ENCODE results near the gene VPS37D.

VPS37D gene

DNA sequence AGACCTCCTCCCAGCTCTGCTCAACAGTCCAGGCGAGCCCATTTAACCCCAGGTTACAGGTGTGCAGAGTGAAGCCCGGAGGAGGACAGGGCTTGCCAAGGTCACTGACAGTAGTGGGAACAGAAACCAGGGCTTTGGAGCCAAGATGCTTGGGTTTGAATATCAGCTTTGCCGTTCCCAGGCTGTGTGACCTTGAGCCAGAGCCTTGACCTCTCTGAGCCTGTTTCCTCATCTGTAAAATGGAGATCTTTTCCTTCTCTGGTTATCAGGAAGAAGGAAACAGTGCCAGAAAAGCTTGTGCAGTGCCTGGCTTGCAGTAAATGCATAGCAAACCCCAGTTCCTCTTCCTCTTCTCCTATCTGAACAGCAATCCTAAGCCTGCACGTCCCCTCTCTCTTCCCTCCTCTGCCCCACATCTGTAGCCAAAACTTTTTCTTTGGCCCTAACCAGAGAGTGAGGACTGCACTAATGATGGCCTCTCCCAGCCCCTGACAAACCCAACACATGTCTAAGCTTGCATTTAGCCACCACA lies 21.9 kb upstream of the VPS37D start:
- TF ChIP-seq ZNF70 (CRISPR knock-in tag; IDR thresholded peaks at IDR 0.05) (no peak), PPARA (CRISPR knock-in tag; IDR thresholded peaks at IDR 0.05; ENCODE audit: borderline replicate concordance) (no peak), ESRRG (CRISPR knock-in tag; IDR thresholded peaks at IDR 0.05) (no peak), GLIS3 (CRISPR knock-in tag; IDR thresholded peaks at IDR 0.05) (no peak), ARNTL (CRISPR knock-in tag; IDR thresholded peaks at IDR 0.05; ENCODE audit: borderline replicate concordance, low read depth) (no peak), OSR1 (CRISPR knock-in tag; IDR thresholded peaks at IDR 0.05) (no peak), ZNF565 (CRISPR knock-in tag; conservative IDR thresholded peaks at IDR 0.05; ENCODE audit: low read depth) (no peak), ISL1 (CRISPR knock-in tag; IDR thresholded peaks at IDR 0.05) (no peak), ZFP30 (CRISPR knock-in tag; IDR thresholded peaks at IDR 0.05) (no peak), RARB (CRISPR knock-in tag; IDR thresholded peaks at IDR 0.05) (no peak)
- TF ChIP-seq, protein P1, sequence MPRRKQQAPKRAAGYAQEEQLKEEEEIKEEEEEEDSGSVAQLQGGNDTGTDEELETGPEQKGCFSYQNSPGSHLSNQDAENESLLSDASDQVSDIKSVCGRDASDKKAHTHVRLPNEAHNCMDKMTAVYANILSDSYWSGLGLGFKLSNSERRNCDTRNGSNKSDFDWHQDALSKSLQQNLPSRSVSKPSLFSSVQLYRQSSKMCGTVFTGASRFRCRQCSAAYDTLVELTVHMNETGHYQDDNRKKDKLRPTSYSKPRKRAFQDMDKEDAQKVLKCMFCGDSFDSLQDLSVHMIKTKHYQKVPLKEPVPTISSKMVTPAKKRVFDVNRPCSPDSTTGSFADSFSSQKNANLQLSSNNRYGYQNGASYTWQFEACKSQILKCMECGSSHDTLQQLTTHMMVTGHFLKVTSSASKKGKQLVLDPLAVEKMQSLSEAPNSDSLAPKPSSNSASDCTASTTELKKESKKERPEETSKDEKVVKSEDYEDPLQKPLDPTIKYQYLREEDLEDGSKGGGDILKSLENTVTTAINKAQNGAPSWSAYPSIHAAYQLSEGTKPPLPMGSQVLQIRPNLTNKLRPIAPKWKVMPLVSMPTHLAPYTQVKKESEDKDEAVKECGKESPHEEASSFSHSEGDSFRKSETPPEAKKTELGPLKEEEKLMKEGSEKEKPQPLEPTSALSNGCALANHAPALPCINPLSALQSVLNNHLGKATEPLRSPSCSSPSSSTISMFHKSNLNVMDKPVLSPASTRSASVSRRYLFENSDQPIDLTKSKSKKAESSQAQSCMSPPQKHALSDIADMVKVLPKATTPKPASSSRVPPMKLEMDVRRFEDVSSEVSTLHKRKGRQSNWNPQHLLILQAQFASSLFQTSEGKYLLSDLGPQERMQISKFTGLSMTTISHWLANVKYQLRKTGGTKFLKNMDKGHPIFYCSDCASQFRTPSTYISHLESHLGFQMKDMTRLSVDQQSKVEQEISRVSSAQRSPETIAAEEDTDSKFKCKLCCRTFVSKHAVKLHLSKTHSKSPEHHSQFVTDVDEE (CRISPR knock-in tag; IDR thresholded peaks at IDR 0.05) = no peak
- TF ChIP-seq, protein P2, sequence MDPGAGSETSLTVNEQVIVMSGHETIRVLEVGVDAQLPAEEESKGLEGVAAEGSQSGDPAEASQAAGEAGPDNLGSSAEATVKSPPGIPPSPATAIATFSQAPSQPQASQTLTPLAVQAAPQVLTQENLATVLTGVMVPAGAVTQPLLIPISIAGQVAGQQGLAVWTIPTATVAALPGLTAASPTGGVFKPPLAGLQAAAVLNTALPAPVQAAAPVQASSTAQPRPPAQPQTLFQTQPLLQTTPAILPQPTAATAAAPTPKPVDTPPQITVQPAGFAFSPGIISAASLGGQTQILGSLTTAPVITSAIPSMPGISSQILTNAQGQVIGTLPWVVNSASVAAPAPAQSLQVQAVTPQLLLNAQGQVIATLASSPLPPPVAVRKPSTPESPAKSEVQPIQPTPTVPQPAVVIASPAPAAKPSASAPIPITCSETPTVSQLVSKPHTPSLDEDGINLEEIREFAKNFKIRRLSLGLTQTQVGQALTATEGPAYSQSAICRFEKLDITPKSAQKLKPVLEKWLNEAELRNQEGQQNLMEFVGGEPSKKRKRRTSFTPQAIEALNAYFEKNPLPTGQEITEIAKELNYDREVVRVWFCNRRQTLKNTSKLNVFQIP (CRISPR knock-in tag; IDR thresholded peaks at IDR 0.05; ENCODE audit: borderline replicate concordance, low read depth) = no peak
- ATAC-seq = no peak

DNA sequence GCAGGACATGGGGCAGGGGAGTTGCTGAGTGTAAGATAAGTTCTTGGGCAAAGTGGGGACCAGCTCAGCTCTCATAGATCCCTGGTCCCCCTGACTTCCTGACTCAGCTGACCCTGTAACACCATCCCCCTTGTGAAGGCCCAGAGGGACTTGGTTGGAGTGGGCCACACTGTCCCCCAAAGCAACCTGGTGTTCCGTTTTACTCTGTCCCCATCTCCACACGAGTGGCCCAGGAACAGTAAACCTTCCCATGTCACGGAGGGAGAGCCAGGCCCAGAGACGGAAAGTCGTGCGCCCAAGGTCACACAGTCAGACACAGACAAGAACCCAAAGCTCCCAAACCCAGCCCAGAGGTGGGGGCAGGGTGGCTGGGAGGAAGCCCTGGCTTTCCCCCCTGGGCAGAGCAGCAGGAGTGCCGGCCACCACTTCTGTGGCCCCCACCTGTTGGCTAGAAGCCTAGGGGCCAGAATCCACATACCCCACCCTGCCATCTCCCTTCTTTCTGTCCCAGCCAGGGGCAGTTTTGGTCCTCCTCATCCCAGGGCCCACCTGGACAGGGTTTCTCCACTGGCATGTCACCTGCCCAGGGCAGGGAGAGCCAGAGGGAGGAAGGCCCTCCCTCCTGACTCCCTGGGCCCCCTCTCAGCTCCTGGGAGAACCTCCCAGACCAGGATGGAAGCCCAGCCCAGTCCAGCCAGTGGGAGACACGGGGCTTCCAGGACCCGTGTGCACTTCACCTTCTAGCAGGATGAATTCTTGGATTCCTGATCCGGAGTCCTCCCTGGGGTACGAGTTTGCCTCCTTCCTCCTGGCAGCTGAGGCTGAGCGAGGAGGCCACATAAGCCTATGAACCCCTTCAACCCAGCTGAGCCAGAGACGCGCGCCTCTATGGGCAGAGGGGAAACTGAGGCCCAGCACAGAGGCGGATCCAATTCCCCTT lies 20.6 kb upstream of the VPS37D start:
- no peak for TF ChIP-seq RARB (CRISPR knock-in tag; IDR thresholded peaks at IDR 0.05)
- TF ChIP-seq, protein P3, sequence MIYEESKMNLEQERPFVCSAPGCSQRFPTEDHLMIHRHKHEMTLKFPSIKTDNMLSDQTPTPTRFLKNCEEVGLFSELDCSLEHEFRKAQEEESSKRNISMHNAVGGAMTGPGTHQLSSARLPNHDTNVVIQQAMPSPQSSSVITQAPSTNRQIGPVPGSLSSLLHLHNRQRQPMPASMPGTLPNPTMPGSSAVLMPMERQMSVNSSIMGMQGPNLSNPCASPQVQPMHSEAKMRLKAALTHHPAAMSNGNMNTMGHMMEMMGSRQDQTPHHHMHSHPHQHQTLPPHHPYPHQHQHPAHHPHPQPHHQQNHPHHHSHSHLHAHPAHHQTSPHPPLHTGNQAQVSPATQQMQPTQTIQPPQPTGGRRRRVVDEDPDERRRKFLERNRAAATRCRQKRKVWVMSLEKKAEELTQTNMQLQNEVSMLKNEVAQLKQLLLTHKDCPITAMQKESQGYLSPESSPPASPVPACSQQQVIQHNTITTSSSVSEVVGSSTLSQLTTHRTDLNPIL (CRISPR knock-in tag; IDR thresholded peaks at IDR 0.05; ENCODE audit: low read depth) = no peak
- no peak for TF ChIP-seq ARNTL (CRISPR knock-in tag; IDR thresholded peaks at IDR 0.05; ENCODE audit: borderline replicate concordance, low read depth)
- no peak for TF ChIP-seq CSDC2 (CRISPR knock-in tag; IDR thresholded peaks at IDR 0.05)
- TF ChIP-seq ZNF70 (CRISPR knock-in tag; IDR thresholded peaks at IDR 0.05) = no peak
- TF ChIP-seq ZC3H10 (CRISPR knock-in tag; IDR thresholded peaks at IDR 0.05) = no peak
- no peak for TF ChIP-seq ISL1 (CRISPR knock-in tag; IDR thresholded peaks at IDR 0.05)
- TF ChIP-seq, protein P4, sequence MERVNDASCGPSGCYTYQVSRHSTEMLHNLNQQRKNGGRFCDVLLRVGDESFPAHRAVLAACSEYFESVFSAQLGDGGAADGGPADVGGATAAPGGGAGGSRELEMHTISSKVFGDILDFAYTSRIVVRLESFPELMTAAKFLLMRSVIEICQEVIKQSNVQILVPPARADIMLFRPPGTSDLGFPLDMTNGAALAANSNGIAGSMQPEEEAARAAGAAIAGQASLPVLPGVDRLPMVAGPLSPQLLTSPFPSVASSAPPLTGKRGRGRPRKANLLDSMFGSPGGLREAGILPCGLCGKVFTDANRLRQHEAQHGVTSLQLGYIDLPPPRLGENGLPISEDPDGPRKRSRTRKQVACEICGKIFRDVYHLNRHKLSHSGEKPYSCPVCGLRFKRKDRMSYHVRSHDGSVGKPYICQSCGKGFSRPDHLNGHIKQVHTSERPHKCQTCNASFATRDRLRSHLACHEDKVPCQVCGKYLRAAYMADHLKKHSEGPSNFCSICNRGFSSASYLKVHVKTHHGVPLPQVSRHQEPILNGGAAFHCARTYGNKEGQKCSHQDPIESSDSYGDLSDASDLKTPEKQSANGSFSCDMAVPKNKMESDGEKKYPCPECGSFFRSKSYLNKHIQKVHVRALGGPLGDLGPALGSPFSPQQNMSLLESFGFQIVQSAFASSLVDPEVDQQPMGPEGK (CRISPR knock-in tag; IDR thresholded peaks at IDR 0.05; ENCODE audit: borderline replicate concordance) = no peak
- no peak for TF ChIP-seq BACH2 (CRISPR knock-in tag; IDR thresholded peaks at IDR 0.05; ENCODE audit: borderline replicate concordance)
- TF ChIP-seq ESRRG (CRISPR knock-in tag; IDR thresholded peaks at IDR 0.05) = no peak
- TF ChIP-seq ZNF8 (CRISPR knock-in tag; IDR thresholded peaks at IDR 0.05) = no peak
- no peak for TF ChIP-seq TOX (CRISPR knock-in tag; IDR thresholded peaks at IDR 0.05; ENCODE audit: borderline replicate concordance)
- ATAC-seq = no peak

DNA sequence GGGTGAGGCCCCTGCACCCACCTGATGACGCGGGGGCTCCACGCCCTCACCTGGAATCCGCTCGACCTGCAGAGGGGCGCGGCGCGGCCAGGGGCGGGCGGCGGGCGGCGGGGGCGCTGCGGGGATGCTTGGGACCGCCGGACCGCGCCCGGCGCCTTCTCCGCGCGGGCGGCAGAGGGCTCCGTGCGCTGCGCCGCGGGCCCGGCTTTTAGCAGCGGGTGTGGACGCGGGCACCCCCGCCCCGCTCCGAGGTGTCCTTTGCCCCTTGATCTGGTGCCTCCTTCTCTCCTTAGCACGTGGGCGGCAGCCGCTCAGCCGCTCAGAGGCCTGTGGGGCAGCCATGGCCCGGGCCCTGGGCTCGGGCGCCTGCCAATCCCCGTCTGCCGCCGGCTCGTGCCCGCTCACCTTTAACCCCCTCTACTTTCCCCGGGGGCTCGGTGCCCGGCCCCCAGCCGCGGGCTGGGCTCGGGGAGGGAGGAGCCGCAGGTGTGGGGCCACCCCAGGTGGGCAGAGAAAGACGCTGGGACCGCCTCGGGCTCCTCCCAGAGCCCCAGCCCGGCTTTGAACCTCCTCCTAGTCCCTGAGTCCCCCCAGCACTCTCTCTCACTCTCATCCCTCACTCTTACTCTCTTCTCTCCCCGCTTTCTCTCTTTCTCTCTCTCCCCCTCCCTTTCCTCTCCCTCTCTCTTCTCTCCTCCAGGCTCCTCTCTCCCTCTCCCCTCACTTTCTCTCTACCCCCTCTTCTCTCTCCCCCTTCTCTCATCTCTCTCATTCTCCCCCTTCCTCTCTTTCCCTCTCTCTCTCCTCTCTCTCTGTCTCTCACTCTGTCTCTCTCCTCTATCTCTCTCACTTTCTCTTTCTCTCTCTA lies 19.7 kb upstream of the VPS37D start:
- TF ChIP-seq, protein P3 (CRISPR knock-in tag; IDR thresholded peaks at IDR 0.05; ENCODE audit: low read depth) = no peak
- TF ChIP-seq TCF4 (CRISPR knock-in tag; IDR thresholded peaks at IDR 0.05; ENCODE audit: borderline replicate concordance) (no peak), ISL1 (CRISPR knock-in tag; IDR thresholded peaks at IDR 0.05) (no peak), TOX (CRISPR knock-in tag; IDR thresholded peaks at IDR 0.05; ENCODE audit: borderline replicate concordance) (no peak)

More for the DNA sequence above, 19.7 kb upstream of the VPS37D start:
- ATAC-seq = peak; percentile 64

Data from SK-N-SH treated with all-trans-retinoic acid at 6 μM for 48 hours (cell line).